ENCODE data around the gene S100A16.
"Not testable (repeated sequence)": the region's sequence is repeated elsewhere in the genome, so short reads cannot be mapped to it uniquely, and the experiment has no call there.

S100A16 gene

DNA sequence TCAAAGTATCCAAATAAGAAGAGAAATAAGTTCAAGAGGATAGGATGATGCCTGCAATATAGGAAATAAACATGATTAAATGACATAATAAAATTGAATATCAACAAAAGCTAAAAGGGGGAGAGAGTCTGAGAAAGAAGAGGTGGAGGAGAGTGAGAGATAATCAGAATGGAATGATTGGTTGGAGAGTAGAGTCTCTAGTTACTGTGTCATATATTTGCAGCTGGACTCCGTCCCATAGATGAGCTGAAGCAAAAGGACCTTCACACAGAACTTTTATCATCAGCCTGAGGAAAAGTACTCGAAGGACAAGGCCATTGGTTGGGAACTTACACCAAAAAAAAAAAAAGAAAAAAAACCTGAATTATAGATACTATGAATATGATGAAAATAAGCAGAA is 24.5 kb downstream of the S100A16 start:
- H3K4me3 ChIP-seq (ENCODE audit: low read depth, low read length): no peak overlapping the region
- ChIA-PET POLR2A (interaction anchor here (0.7 kb wide), 1 partner anchor 100 kb away, joined by 3 read pairs; no protein-coding TSS in a partner anchor), CTCF (interaction anchor here (0.7 kb wide), 1 partner anchor 20 kb away, joined by 3 read pairs; no protein-coding TSS in a partner anchor)
- TF ChIP-seq, protein P1, sequence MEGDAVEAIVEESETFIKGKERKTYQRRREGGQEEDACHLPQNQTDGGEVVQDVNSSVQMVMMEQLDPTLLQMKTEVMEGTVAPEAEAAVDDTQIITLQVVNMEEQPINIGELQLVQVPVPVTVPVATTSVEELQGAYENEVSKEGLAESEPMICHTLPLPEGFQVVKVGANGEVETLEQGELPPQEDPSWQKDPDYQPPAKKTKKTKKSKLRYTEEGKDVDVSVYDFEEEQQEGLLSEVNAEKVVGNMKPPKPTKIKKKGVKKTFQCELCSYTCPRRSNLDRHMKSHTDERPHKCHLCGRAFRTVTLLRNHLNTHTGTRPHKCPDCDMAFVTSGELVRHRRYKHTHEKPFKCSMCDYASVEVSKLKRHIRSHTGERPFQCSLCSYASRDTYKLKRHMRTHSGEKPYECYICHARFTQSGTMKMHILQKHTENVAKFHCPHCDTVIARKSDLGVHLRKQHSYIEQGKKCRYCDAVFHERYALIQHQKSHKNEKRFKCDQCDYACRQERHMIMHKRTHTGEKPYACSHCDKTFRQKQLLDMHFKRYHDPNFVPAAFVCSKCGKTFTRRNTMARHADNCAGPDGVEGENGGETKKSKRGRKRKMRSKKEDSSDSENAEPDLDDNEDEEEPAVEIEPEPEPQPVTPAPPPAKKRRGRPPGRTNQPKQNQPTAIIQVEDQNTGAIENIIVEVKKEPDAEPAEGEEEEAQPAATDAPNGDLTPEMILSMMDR (IDR thresholded peaks at IDR 0.05; ENCODE audit: insufficient read depth, low read length, missing control alignments): no peak
- no peak for DNase-seq (ENCODE audit: low read depth, low spot score)

DNA sequence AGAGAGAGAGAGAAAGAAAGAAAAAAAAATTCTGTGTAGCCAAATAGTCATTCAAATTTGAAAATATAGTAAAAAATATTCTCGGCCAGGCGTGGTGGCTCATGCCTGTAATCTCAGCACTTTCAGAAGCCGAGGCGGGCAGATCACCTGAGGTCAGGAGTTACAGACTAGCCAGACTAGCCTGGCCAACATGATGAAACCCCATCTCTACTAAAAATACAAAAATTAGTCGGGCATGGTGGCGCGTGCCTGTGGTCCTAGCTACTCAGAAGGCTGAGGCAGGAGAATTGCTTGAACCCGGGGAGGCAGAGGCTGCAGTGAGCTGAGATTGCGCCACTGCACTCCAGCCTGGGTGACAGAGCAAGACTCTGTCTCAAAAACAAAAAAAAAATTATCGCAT is 24.9 kb downstream of the S100A16 start:
- CTCF ChIA-PET: interaction anchor here (0.7 to 1.4 kb wide), 2 partner anchors 19 to 77 kb away, joined by 3 to 5 read pairs; no protein-coding TSS in a partner anchor
- POLR2A ChIA-PET: interaction anchor here (0.7 to 1.4 kb wide), 2 partner anchors 11 to 100 kb away, joined by 3 to 6 read pairs; no protein-coding TSS in a partner anchor
- not testable (repeated sequence) for DNase-seq (ENCODE audit: low read depth, low spot score); H3K4me3 ChIP-seq (ENCODE audit: low read depth, low read length)

GRCh38 chr1:153587314-153587713 is 25.6 kb downstream of the S100A16 start:
- CTCF ChIA-PET: interaction anchor here (1.4 to 2.8 kb wide), 3 partner anchors 15 to 79 kb away, joined by 4 to 14 read pairs (median 5); no protein-coding TSS in a partner anchor
- POLR2A ChIA-PET: interaction anchor here (1.1 to 1.4 kb wide), 2 partner anchors 12 to 40 kb away, joined by 4 to 6 read pairs; partner anchors contain the start of gene S100A13
- DNase-seq (ENCODE audit: low read depth, low spot score): no peak
- TF ChIP-seq, protein P1 (IDR thresholded peaks at IDR 0.05; ENCODE audit: insufficient read depth, low read length, missing control alignments): no peak
- no peak overlapping the region for H3K4me3 ChIP-seq (ENCODE audit: low read depth, low read length)

DNA sequence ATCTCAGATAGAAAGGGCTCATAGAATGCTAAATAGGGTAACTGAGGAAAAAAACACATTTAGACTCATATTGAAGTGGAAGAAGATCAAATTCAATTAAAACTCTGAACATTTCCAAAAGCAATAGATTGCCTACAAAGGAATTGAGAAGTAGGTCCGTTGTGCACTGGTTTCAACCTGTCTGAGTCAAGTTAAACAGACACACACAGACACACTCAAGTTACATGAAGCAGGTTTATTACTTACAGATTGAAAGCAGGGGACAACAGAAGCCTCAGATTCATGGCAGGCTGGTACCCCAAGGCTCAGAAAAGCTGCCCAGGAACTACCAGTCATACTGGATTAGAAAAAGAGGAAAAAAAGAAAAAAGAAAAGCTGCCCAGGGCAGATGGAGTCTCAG is 26.6 kb downstream of the S100A16 start:
- DNase-seq (ENCODE audit: low read depth, low spot score): no peak
- ChIA-PET POLR2A (interaction anchor here (0.6 to 1.4 kb wide), 3 partner anchors 13 to 56 kb away, joined by 3 to 6 read pairs (median 4); partner anchors contain the start of gene S100A13), CTCF (interaction anchor here (0.6 to 2.9 kb wide), 9 partner anchors 14 to 91 kb away, joined by 3 to 14 read pairs (median 4); partner anchors contain the start of gene S100A13)
- TF ChIP-seq, protein P1 (IDR thresholded peaks at IDR 0.05; ENCODE audit: insufficient read depth, low read length, missing control alignments): no peak
- H3K4me3 ChIP-seq (ENCODE audit: low read depth, low read length): no peak overlapping the region

GRCh38 chr1:153585006-153585405 is 27.9 kb downstream of the S100A16 start:
- no peak for DNase-seq (ENCODE audit: low read depth, low spot score)
- TF ChIP-seq, protein P1 (IDR thresholded peaks at IDR 0.05; ENCODE audit: insufficient read depth, low read length, missing control alignments): no peak
- POLR2A ChIA-PET: no interaction called here
- CTCF ChIA-PET: interaction anchor here (0.9 to 2.9 kb wide), 5 partner anchors 13 to 74 kb away, joined by 3 to 14 read pairs (median 4); partner anchors contain the start of gene S100A13
- no peak overlapping the region for H3K4me3 ChIP-seq (ENCODE audit: low read depth, low read length)

DNA sequence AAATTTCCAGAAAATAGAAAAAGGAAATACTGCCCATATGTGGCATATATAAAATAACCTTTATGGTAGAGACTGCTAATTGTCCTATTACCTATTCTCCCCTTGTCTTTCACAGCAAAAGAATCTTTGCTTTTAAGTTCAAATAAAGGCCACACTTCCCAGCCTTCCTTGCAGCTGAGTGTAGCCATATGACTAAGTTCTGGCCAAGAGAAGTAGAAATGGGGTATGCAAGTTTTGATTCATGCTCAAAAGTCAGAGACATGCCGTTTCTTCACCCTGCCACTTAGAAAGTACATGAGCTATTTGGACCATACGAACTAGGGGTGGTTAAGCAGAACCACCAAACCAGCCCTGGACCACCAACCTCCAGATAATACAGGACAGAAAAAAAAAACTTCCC is 29.0 kb downstream of the S100A16 start:
- H3K4me3 ChIP-seq (ENCODE audit: low read depth, low read length): no peak overlapping the region
- TF ChIP-seq, protein P1 (IDR thresholded peaks at IDR 0.05; ENCODE audit: insufficient read depth, low read length, missing control alignments): no peak
- DNase-seq (ENCODE audit: low read depth, low spot score): no peak
- CTCF ChIA-PET: interaction anchor here (0.7 to 2.9 kb wide), 4 partner anchors 11 to 51 kb away, joined by 3 to 10 read pairs (median 3); no protein-coding TSS in a partner anchor
- POLR2A ChIA-PET: interaction anchor here (1.1 kb wide), 1 partner anchor 50 kb away, joined by 3 read pairs; no protein-coding TSS in a partner anchor

- POLR2A ChIA-PET: interaction anchor here (1.1 kb wide), 1 partner anchor 49 kb away, joined by 3 read pairs; no protein-coding TSS in a partner anchor
- CTCF ChIA-PET: interaction anchor here (1.0 to 2.9 kb wide), 2 partner anchors 15 to 50 kb away, joined by 3 to 10 read pairs; no protein-coding TSS in a partner anchor
- not testable (repeated sequence) for H3K4me3 ChIP-seq (ENCODE audit: low read depth, low read length); DNase-seq (ENCODE audit: low read depth, low spot score)
These were observed 29.4 kb downstream of the S100A16 start for GRCh38 chr1:153583514-153583913.

DNA sequence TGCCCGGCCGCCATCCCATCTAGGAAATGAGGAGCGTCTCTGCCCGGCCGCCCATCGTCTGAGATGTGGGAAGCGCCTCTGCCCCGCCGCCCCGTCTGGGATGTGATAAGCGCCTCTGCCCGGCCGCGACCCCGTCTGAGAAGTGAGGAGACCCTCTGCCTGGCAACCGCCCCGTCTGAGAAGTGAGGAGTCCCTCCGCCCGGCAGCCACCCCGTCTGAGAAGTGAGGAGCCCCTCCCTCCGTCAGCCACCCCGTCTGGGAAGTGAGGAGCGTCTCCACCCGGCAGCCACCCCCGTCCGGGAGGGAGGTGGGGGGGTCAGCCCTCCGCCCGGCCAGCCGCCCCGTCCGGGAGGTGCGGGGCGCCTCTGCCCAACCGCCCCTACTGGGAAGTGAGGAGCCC is 30.1 kb downstream of the S100A16 start:
- POLR2A ChIA-PET; H3K4me3 ChIP-seq (ENCODE audit: low read depth, low read length); CTCF ChIA-PET; DNase-seq (ENCODE audit: low read depth, low spot score): not testable (repeated sequence)
